ENCODE data around the gene WWC2.

Gene WWC2

GRCh38 chr4:183098723-183099536 lies at the start of gene WWC2:
Gene WWC2 (plus strand): TSS chr4:183099257. CDS start chr4:183099492, 235 bp downstream.
- TF ChIP-seq FOXM1 (IDR thresholded peaks at IDR 0.05; ENCODE audit: borderline replicate concordance, low read depth) (no peak), TAF1 (IDR thresholded peaks at IDR 0.05; ENCODE audit: low read depth) (peak; percentile 77), TEAD4 (IDR thresholded peaks at IDR 0.05) (peak; percentile 100), CREB1 (IDR thresholded peaks at IDR 0.05; ENCODE audit: low read depth) (no peak), ZBTB7A (IDR thresholded peaks at IDR 0.05; ENCODE audit: low read depth) (peak; percentile 99), YY1 (IDR thresholded peaks at IDR 0.05; ENCODE audit: low read depth) (peak; percentile 80), EP300 (IDR thresholded peaks at IDR 0.05; ENCODE audit: borderline replicate concordance) (peak; percentile 66), NFIC (IDR thresholded peaks at IDR 0.05) (no peak; the same call in 1 of the 2 replicates), RAD21 (IDR thresholded peaks at IDR 0.05; ENCODE audit: low read depth) (peak; percentile 34; the same call in 1 of the 2 replicates), MAX (IDR thresholded peaks at IDR 0.05) (peak; percentile 76), REST (IDR thresholded peaks at IDR 0.05; ENCODE audit: low read depth) (no peak; the same call in 1 of the 2 replicates), CEBPB (IDR thresholded peaks at IDR 0.05) (peak; percentile 49), TCF12 (IDR thresholded peaks at IDR 0.05; ENCODE audit: low read depth) (peak; percentile 87), USF1 (IDR thresholded peaks at IDR 0.05) (peak; percentile 24; the same call in 1 of the 2 replicates), EGR1 (IDR thresholded peaks at IDR 0.05) (peak; percentile 29; the same call in 1 of the 2 replicates)

- TF ChIP-seq RAD21 (IDR thresholded peaks at IDR 0.05; ENCODE audit: low read depth) (no peak), TCF12 (IDR thresholded peaks at IDR 0.05; ENCODE audit: low read depth) (no peak), ZBTB7A (IDR thresholded peaks at IDR 0.05; ENCODE audit: low read depth) (no peak), CREB1 (IDR thresholded peaks at IDR 0.05; ENCODE audit: low read depth) (no peak)
These were observed 45.4 kb upstream of the WWC2 start for GRCh38 chr4:183053681-183054080.

- TF ChIP-seq TAF1 (IDR thresholded peaks at IDR 0.05; ENCODE audit: low read depth) (no peak), NFIC (IDR thresholded peaks at IDR 0.05) (no peak)
These were observed 41.8 kb upstream of the WWC2 start for GRCh38 chr4:183057255-183057654.

GRCh38 chr4:183059797-183060196 lies 39.3 kb upstream of the WWC2 start:
- no peak for TF ChIP-seq USF1 (IDR thresholded peaks at IDR 0.05)
- no peak for TF ChIP-seq TEAD4 (IDR thresholded peaks at IDR 0.05)
- no peak for TF ChIP-seq YY1 (IDR thresholded peaks at IDR 0.05; ENCODE audit: low read depth)
- TF ChIP-seq TCF12 (IDR thresholded peaks at IDR 0.05; ENCODE audit: low read depth), result no peak
- no peak for TF ChIP-seq REST (IDR thresholded peaks at IDR 0.05; ENCODE audit: low read depth)
- no peak for TF ChIP-seq TAF1 (IDR thresholded peaks at IDR 0.05; ENCODE audit: low read depth)
- no peak for TF ChIP-seq ZBTB7A (IDR thresholded peaks at IDR 0.05; ENCODE audit: low read depth)
- TF ChIP-seq EGR1 (IDR thresholded peaks at IDR 0.05), result no peak
- no peak for TF ChIP-seq MAX (IDR thresholded peaks at IDR 0.05)
- no peak for TF ChIP-seq FOXM1 (IDR thresholded peaks at IDR 0.05; ENCODE audit: borderline replicate concordance, low read depth)

GRCh38 chr4:183068502-183068901 lies 30.6 kb upstream of the WWC2 start:
- TF ChIP-seq FOXM1 (IDR thresholded peaks at IDR 0.05; ENCODE audit: borderline replicate concordance, low read depth), result no peak
- TF ChIP-seq YY1 (IDR thresholded peaks at IDR 0.05; ENCODE audit: low read depth), result no peak
- TF ChIP-seq RAD21 (IDR thresholded peaks at IDR 0.05; ENCODE audit: low read depth), result no peak

GRCh38 chr4:183071222-183071621 lies 27.8 kb upstream of the WWC2 start:
- no peak for TF ChIP-seq FOXM1 (IDR thresholded peaks at IDR 0.05; ENCODE audit: borderline replicate concordance, low read depth)
- no peak for TF ChIP-seq CEBPB (IDR thresholded peaks at IDR 0.05)
- no peak for TF ChIP-seq EGR1 (IDR thresholded peaks at IDR 0.05)
- no peak for TF ChIP-seq YY1 (IDR thresholded peaks at IDR 0.05; ENCODE audit: low read depth)
- no peak for TF ChIP-seq CREB1 (IDR thresholded peaks at IDR 0.05; ENCODE audit: low read depth)

Measured in Ishikawa (cell line).